Measurements from ENCODE around the gene SLC4A4. TPM values are rescaled to one million over a fixed set of nuclear protein-coding genes. Genes with fewer than 3 reads are reported as not detected.

SLC4A4 gene
- total RNA-seq, 1 donor from 2014 or later, result 5.0 TPM

GRCh38 chr4:71554025-71554424 lies 215.2 kb downstream of the SLC4A4 start:
- DNase-seq (ENCODE audit: low spot score), result no peak
- no peak for TF ChIP-seq CTCF (IDR thresholded peaks at IDR 0.05; ENCODE audit: unreplicated experiment)
- no peak overlapping the region for H3K27ac Mint-ChIP-seq (ENCODE audit: unreplicated experiment)

GRCh38 chr4:71558248-71558647 lies 219.4 kb downstream of the SLC4A4 start:
- no peak for DNase-seq (ENCODE audit: low spot score)
- no peak overlapping the region for H3K27ac Mint-ChIP-seq (ENCODE audit: unreplicated experiment)
- no peaks in the 10 kb centered on the region for H3K27me3 Mint-ChIP-seq (ENCODE audit: unreplicated experiment)
- no peak overlapping the region for H3K4me3 Mint-ChIP-seq (ENCODE audit: unreplicated experiment)
- no peaks in the 10 kb centered on the region for H3K4me1 Mint-ChIP-seq (ENCODE audit: unreplicated experiment)
- no peak for TF ChIP-seq CTCF (IDR thresholded peaks at IDR 0.05; ENCODE audit: unreplicated experiment)
- no peaks in the 10 kb centered on the region for H3K9me3 Mint-ChIP-seq (ENCODE audit: unreplicated experiment)
- no peaks in the 10 kb centered on the region for H3K36me3 Mint-ChIP-seq (ENCODE audit: low read depth, unreplicated experiment)

More at GRCh38 chr4:71554025-71554424, 215.2 kb downstream of the SLC4A4 start:
- Mint-ChIP-seq H3K27me3 (ENCODE audit: unreplicated experiment) (no peaks in the 10 kb centered on the region), H3K4me3 (ENCODE audit: unreplicated experiment) (no peak overlapping the region), H3K36me3 (ENCODE audit: low read depth, unreplicated experiment) (no peaks in the 10 kb centered on the region), H3K9me3 (ENCODE audit: unreplicated experiment) (no peaks in the 10 kb centered on the region), H3K4me1 (ENCODE audit: unreplicated experiment) (no peaks in the 10 kb centered on the region)

GRCh38 chr4:71559957-71560571 lies 221.2 kb downstream of the SLC4A4 start:
- no peak overlapping the region for H3K27ac Mint-ChIP-seq (ENCODE audit: unreplicated experiment)
- H3K27me3 Mint-ChIP-seq (ENCODE audit: unreplicated experiment), result no peaks in the 10 kb centered on the region
- no peaks in the 10 kb centered on the region for H3K36me3 Mint-ChIP-seq (ENCODE audit: low read depth, unreplicated experiment)
- H3K4me1 Mint-ChIP-seq (ENCODE audit: unreplicated experiment), result no peaks in the 10 kb centered on the region
- H3K9me3 Mint-ChIP-seq (ENCODE audit: unreplicated experiment), result no peaks in the 10 kb centered on the region
- H3K4me3 Mint-ChIP-seq (ENCODE audit: unreplicated experiment), result no peak overlapping the region
- no peak for TF ChIP-seq CTCF (IDR thresholded peaks at IDR 0.05; ENCODE audit: unreplicated experiment)
- DNase-seq (ENCODE audit: low spot score), result no peak

- no peak for TF ChIP-seq CTCF (IDR thresholded peaks at IDR 0.05; ENCODE audit: unreplicated experiment)
- DNase-seq (ENCODE audit: low spot score), result no peak
- Mint-ChIP-seq H3K9me3 (ENCODE audit: unreplicated experiment) (no peaks in the 10 kb centered on the region), H3K4me3 (ENCODE audit: unreplicated experiment) (no peak overlapping the region), H3K27me3 (ENCODE audit: unreplicated experiment) (no peaks in the 10 kb centered on the region), H3K36me3 (ENCODE audit: low read depth, unreplicated experiment) (no peaks in the 10 kb centered on the region), H3K4me1 (ENCODE audit: unreplicated experiment) (peaks cover 5% of the 10 kb centered on the region), H3K27ac (ENCODE audit: unreplicated experiment) (no peak overlapping the region)
Measured at GRCh38 chr4:71564775-71565174, 226.0 kb downstream of the SLC4A4 start.

GRCh38 chr4:71566856-71567255 lies 228.0 kb downstream of the SLC4A4 start:
- H3K9me3 Mint-ChIP-seq (ENCODE audit: unreplicated experiment), result no peaks in the 10 kb centered on the region
- no peaks in the 10 kb centered on the region for H3K36me3 Mint-ChIP-seq (ENCODE audit: low read depth, unreplicated experiment)
- H3K27ac Mint-ChIP-seq (ENCODE audit: unreplicated experiment), result no peak overlapping the region
- DNase-seq (ENCODE audit: low spot score), result no peak
- H3K4me1 Mint-ChIP-seq (ENCODE audit: unreplicated experiment), result peaks cover 5% of the 10 kb centered on the region
- TF ChIP-seq CTCF (IDR thresholded peaks at IDR 0.05; ENCODE audit: unreplicated experiment), result no peak
- H3K4me3 Mint-ChIP-seq (ENCODE audit: unreplicated experiment), result no peak overlapping the region
- no peaks in the 10 kb centered on the region for H3K27me3 Mint-ChIP-seq (ENCODE audit: unreplicated experiment)
